Left lung (tissue), 10 donors: ENCODE data around the gene ZC3H4. TPM values are rescaled to one million over a fixed set of nuclear protein-coding genes. Genes with fewer than 3 reads are reported as not detected.

ENCODE experiments used
- ATAC-seq: fragments of 200-7000 bp; cut with Tn5 transposase; one replicate; pipeline ENCODE4 v1.9.1; 2020; ENCODE audit warnings: moderate library complexity
- DNase-seq, 4 donors: peaks; one replicate each; pipeline ENCODE4 v3.0.0-alpha.2; 2013 to 2020
- H3K27ac ChIP-seq, 2 donors: fragments of 200-600 bp; sonication (generic) in 1 of 2; one replicate each; pipeline versions ENCODE4 v1.5.0 to v1.8.0; 2020 to 2021
- H3K27me3 ChIP-seq, 2 donors: fragments of 200-600 bp; sonication (generic) in 1 of 2; one replicate each; pipeline versions ENCODE4 v1.5.0 to v1.8.0; 2020 to 2021
- H3K36me3 ChIP-seq, 2 donors: fragments of 200-600 bp; sonication (generic) in 1 of 2; one replicate each; pipeline versions ENCODE4 v1.5.0 to v1.8.0; 2020 to 2021
- H3K4me1 ChIP-seq, 2 donors: fragments of 200-600 bp; one replicate each; pipeline ENCODE4 v1.8.0; 2021
- H3K4me3 ChIP-seq, 2 donors: fragments of 200-600 bp; sonication (generic) in 1 of 2; one replicate each; pipeline versions ENCODE4 v1.5.0 to v1.8.0; 2020 to 2021; ENCODE audit warnings: mild to moderate bottlenecking in 1 of 2
- H3K9me3 ChIP-seq, 2 donors: fragments of 200-600 bp; sonication (generic) in 1 of 2; one replicate each; pipeline versions ENCODE4 v1.5.0 to v1.8.0; 2020 to 2021
- intact Hi-C, 2 donors: fragments of 100-400 bp; cut with DNase I; formaldehyde crosslinking; loops; one replicate each; pipeline versions ENCODE4 v1.11.2 to v1.14.2; 2022
- polyA plus RNA-seq, 6 donors: library from polyadenylated mRNA; unstranded; fragments of 120-200 nt; gene quantifications; one replicate each; pipeline ENCODE4 v1.2.1, GENCODE V29; 2013; ENCODE audit not compliant: insufficient read length in 6 of 6
- total RNA-seq, 2 donors: library from RNA; stranded (reverse); fragmentation: NEBNext Ultra II Directional; extraction: Animal tissue kit (Norgen Biotek cat#: 25700); gene quantifications; one replicate each; pipeline ENCODE4 v1.2.1, GENCODE V29; 2021
- TF ChIP-seq, protein P1 (sequence below), 2 donors: fragments of 200-600 bp; sonication (generic) in 1 of 2; IDR thresholded peaks; one replicate each; pipeline versions ENCODE4 v1.5.0 to v1.8.0; 2021; ENCODE audit warnings: antibody characterized with exemption in 2 of 2
- donor health status: DM: no; HTN: yes; CAD: no.
- donor health status: DM: no; HTN: no; CAD: no.

ZC3H4 gene
- total and polyA plus RNA-seq, 8 donors, result 36.6 to 48.2 (median 39.2) TPM

- H3K27ac ChIP-seq, result no peak overlapping the region
- DNase-seq (no peak), ATAC-seq (no peak)
- intact Hi-C loops, result no loop called here
- no peaks in the 10 kb centered on the region for H3K4me1 ChIP-seq
- H3K9me3 ChIP-seq, result no peaks in the 10 kb centered on the region
- H3K4me3 ChIP-seq, result no peak overlapping the region
- H3K27me3 ChIP-seq, result peaks cover 35 to 97% of the 10 kb centered on the region in 2 donors
- TF ChIP-seq, protein P1, sequence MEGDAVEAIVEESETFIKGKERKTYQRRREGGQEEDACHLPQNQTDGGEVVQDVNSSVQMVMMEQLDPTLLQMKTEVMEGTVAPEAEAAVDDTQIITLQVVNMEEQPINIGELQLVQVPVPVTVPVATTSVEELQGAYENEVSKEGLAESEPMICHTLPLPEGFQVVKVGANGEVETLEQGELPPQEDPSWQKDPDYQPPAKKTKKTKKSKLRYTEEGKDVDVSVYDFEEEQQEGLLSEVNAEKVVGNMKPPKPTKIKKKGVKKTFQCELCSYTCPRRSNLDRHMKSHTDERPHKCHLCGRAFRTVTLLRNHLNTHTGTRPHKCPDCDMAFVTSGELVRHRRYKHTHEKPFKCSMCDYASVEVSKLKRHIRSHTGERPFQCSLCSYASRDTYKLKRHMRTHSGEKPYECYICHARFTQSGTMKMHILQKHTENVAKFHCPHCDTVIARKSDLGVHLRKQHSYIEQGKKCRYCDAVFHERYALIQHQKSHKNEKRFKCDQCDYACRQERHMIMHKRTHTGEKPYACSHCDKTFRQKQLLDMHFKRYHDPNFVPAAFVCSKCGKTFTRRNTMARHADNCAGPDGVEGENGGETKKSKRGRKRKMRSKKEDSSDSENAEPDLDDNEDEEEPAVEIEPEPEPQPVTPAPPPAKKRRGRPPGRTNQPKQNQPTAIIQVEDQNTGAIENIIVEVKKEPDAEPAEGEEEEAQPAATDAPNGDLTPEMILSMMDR (IDR thresholded peaks at IDR 0.05), result no peak
- no peaks in the 10 kb centered on the region for H3K36me3 ChIP-seq
Observed at GRCh38 chr19:47027586-47028088, 85.9 kb downstream of the ZC3H4 start.

- intact Hi-C loops, result no loop called here
- H3K27me3 ChIP-seq, result peaks cover 42 to 97% of the 10 kb centered on the region in 2 donors
- TF ChIP-seq, protein P1 (IDR thresholded peaks at IDR 0.05), result no peak
- H3K27ac ChIP-seq, result no peak overlapping the region
- no peaks in the 10 kb centered on the region for H3K9me3 ChIP-seq
- DNase-seq, result no peak
- no peak for ATAC-seq
- no peak overlapping the region for H3K4me3 ChIP-seq
- H3K4me1 ChIP-seq, result no peaks in the 10 kb centered on the region
- no peaks in the 10 kb centered on the region for H3K36me3 ChIP-seq
Observed at GRCh38 chr19:47026889-47027288, 86.7 kb downstream of the ZC3H4 start.

DNA sequence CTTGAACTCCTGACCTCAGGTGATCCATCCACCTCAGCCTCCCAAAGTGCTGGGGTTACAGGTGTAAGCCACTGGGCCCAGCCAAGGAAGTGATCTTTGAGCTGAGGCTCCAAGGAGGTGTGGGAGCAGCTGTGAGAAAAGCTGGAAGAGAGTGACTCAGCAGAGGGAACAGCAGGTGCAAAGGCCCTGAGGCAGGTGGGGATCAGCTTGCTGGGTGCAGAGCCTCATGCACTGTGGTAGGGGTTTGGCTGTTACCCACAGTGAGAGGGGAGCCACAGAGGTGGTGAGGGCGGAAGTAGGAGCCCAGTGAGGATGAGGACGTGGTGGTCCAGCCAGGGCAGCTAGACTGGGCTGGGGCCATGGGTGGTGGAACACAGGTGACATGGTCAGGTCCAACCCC lies 87.4 kb downstream of the ZC3H4 start:
- Histone ChIP-seq H3K27ac (no peak overlapping the region), H3K9me3 (no peaks in the 10 kb centered on the region), H3K4me3 (no peak overlapping the region), H3K27me3 (peaks cover 50 to 97% of the 10 kb centered on the region in 2 donors), H3K36me3 (no peaks in the 10 kb centered on the region), H3K4me1 (peaks cover 4 to 6% of the 10 kb centered on the region in 2 donors)
- ATAC-seq, result no peak
- DNase-seq, result no peak
- intact Hi-C loops, result no loop called here
- TF ChIP-seq, protein P1 (IDR thresholded peaks at IDR 0.05), result no peak

DNA sequence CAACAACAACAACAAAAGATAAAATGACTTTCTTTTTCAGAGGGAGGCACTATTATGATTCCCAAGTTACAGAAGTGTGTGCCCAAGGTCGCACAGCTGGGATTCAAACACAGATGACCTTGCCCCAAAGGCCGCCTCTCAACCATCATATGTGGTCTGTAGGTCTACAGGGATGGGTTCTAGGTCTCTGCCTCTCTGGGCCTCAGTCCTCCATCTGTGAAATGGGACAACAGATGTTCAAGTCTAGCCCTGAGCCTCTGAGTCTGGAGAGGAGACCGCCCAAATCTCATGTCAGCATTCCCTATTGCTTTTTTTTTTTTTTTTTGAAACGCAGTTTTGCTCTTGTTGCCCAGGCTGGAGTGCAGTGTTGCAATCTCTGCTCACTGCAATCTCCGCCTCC lies 89.1 kb downstream of the ZC3H4 start:
- intact Hi-C loops, result no loop called here
- H3K4me1 ChIP-seq, result peaks cover 14 to 23% of the 10 kb centered on the region in 2 donors
- DNase-seq, result no peak
- TF ChIP-seq, protein P1 (IDR thresholded peaks at IDR 0.05), result no peak
- no peaks in the 10 kb centered on the region for H3K36me3 ChIP-seq
- H3K27me3 ChIP-seq, result peaks cover 66 to 97% of the 10 kb centered on the region in 2 donors
- H3K9me3 ChIP-seq, result no peaks in the 10 kb centered on the region
- ATAC-seq, result no peak
- no peak overlapping the region for H3K4me3 ChIP-seq
- no peak overlapping the region for H3K27ac ChIP-seq

GRCh38 chr19:47023448-47023794 lies 90.2 kb downstream of the ZC3H4 start:
- intact Hi-C loops, result no loop called here
- TF ChIP-seq, protein P1 (IDR thresholded peaks at IDR 0.05), result no peak

More at GRCh38 chr19:47023448-47023794, 90.2 kb downstream of the ZC3H4 start:
- DNase-seq (no peak), ATAC-seq (no peak)
- H3K9me3 ChIP-seq, result no peaks in the 10 kb centered on the region
- H3K4me3 ChIP-seq, result no peak overlapping the region
- peaks cover 14 to 24% of the 10 kb centered on the region in 2 donors for H3K4me1 ChIP-seq
- no peaks in the 10 kb centered on the region for H3K36me3 ChIP-seq
- no peak overlapping the region for H3K27ac ChIP-seq
- peaks cover 65 to 97% of the 10 kb centered on the region in 2 donors for H3K27me3 ChIP-seq
